GM13976 (cell line): ENCODE data around the gene TRPM5.
"Not testable (repeated sequence)": the region's sequence is repeated elsewhere in the genome, so short reads cannot be mapped to it uniquely, and the experiment has no call there.

Source experiments
- DNase-seq: peaks from one replicate; pipeline ENCODE4 v3.0.0; 2012; ENCODE audit warnings: low spot score
- in situ Hi-C: fragments of 300-500 bp; cut with MboI; formaldehyde crosslinking; loops from one replicate; pipeline ENCODE4 v1.12.0; 2022; ENCODE audit warnings: low sequenced_read_pairs, mixed read lengths, inconsistent platforms; ENCODE audit not compliant: unreplicated experiment
- TF ChIP-seq, protein P1 (sequence below): IDR thresholded peaks from 2 replicates; pipeline ENCODE4 v1.5.1; 2012; ENCODE audit warnings: borderline replicate concordance, mild to moderate bottlenecking; ENCODE audit not compliant: insufficient read depth; ENCODE audit errors: extremely low read depth, missing control alignments, control extremely low read depth

TRPM5 gene

DNA sequence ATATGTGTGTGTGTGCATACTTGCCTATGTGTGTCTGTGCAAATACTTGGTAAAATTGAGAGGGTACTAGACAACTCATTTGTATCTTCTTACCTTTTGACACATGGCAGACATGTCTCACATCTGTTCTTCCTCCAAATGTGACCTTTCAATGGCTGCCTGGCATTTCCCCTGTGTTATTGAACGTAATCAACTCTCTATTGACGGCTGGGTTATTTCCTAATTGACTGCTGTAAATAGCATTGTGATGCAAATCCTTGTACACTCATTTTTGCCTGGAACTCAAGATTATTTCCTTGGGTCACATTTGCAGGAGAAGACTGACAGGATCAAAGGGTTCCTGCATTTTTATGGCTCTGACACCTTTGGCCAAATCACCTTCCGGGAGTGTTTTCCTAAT, 37.9 kb upstream of the TRPM5 start:
- TF ChIP-seq, protein P1, sequence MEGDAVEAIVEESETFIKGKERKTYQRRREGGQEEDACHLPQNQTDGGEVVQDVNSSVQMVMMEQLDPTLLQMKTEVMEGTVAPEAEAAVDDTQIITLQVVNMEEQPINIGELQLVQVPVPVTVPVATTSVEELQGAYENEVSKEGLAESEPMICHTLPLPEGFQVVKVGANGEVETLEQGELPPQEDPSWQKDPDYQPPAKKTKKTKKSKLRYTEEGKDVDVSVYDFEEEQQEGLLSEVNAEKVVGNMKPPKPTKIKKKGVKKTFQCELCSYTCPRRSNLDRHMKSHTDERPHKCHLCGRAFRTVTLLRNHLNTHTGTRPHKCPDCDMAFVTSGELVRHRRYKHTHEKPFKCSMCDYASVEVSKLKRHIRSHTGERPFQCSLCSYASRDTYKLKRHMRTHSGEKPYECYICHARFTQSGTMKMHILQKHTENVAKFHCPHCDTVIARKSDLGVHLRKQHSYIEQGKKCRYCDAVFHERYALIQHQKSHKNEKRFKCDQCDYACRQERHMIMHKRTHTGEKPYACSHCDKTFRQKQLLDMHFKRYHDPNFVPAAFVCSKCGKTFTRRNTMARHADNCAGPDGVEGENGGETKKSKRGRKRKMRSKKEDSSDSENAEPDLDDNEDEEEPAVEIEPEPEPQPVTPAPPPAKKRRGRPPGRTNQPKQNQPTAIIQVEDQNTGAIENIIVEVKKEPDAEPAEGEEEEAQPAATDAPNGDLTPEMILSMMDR: no peak
- no peak for DNase-seq
- in situ Hi-C loops: no loop called here

GRCh38 chr11:2481253-2481652, 36.9 kb upstream of the TRPM5 start:
- TF ChIP-seq, protein P1: no peak

GRCh38 chr11:2480874-2481220, 36.5 kb upstream of the TRPM5 start:
- DNase-seq: no peak
- in situ Hi-C loops: no loop called here
- TF ChIP-seq, protein P1: no peak

More at GRCh38 chr11:2481253-2481652, 36.9 kb upstream of the TRPM5 start:
- no peak for DNase-seq
- in situ Hi-C loops: no loop called here

DNA sequence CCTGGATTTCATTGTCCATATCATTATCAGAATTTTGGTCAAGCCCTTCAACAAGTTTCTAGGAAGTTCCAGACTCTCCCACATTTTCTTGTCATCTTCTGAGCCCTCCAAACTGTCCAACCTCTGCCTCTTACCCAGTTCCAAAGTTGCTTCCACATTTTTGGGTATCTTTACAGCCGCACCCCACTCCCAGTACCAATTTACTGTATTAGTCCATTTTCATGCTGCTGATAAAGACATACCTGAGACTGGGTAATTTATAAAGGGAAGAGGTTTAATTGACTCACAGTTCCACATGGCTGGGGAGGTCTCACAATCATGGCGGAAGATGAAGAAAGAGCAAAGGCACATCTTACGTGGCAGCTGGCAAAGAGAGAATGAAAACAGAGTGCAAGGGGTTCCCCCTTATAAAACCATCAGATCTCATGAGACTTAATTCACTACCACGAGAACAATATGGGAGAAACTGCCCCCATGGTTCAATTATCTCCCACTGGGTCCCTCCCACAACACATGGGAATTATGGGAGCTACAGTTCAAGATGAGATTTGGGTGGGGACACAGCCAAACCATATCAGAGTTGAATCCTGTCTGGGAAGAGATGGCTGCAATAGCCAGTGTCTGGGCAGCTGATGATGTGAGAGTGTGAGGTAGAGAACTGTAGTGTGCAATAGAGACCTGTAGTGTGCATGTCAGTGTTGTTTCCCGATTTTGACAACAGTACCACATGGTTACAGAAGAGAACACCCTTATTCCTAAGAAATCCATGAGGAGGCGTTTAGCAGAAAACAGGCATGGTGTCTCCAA, 36.0 kb upstream of the TRPM5 start:
- DNase-seq, in situ Hi-C loops: not testable (repeated sequence)

GRCh38 chr11:2477936-2478335, 33.6 kb upstream of the TRPM5 start:
- TF ChIP-seq, protein P1: no peak
- in situ Hi-C loops: no loop called here
- no peak for DNase-seq

DNA sequence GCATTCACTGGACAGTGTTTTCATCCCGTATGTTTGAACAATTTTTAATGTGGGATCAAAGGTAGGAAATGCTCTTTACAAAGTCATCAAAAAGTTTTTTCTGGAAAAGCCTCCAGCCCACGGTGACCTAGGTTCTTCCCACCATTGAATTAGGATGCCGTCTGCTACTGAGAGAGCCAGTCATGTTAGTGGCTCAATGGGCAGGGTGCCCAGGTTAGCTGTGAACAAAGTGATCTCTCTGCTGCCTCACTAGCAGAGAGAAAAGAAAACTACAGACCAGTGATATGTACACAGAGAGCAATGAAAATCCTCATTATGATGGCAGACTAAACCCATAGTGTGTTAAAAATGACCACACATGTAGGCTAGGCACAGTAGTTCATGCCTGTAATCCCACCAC, 32.9 kb upstream of the TRPM5 start:
- in situ Hi-C loops: no loop called here

More for the DNA sequence above, 32.9 kb upstream of the TRPM5 start:
- DNase-seq: no peak
- TF ChIP-seq, protein P1: no peak
